HepG2 (cell line): ENCODE results near the gene HNRNPF. TPM values are rescaled to one million over a fixed set of nuclear protein-coding genes. Genes with fewer than 3 reads are reported as not detected.
A peak's percentile ranks its signal among the peaks of the same experiment; 100 is the strongest.

Source experiments
- AKAP8 ChIP-seq: sonication (generic); formaldehyde crosslinking; IDR thresholded peaks from 2 replicates; pipeline ENCODE4 v1.5.1; 2020; ENCODE audit warnings: mild to moderate bottlenecking, missing genetic modification reagents
- ISX ChIP-seq: sonication (generic); formaldehyde crosslinking; conservative IDR thresholded peaks from 2 replicates; pipeline ENCODE4 v1.5.0; 2020; ENCODE audit warnings: missing genetic modification reagents
- MZF1 ChIP-seq: sonication (generic); formaldehyde crosslinking; IDR thresholded peaks from 2 replicates; pipeline ENCODE4 v1.8.1; 2023; ENCODE audit warnings: mild to moderate bottlenecking, missing genetic modification reagents, borderline replicate concordance
- NR1H2 ChIP-seq: sonication (generic); formaldehyde crosslinking; IDR thresholded peaks from 2 replicates; pipeline ENCODE4 v1.8.1; 2022; ENCODE audit warnings: low read depth, missing genetic modification reagents, borderline replicate concordance
- PATZ1 ChIP-seq: sonication (generic); formaldehyde crosslinking; IDR thresholded peaks from 2 replicates; pipeline ENCODE4 v1.4.0; 2020; ENCODE audit warnings: missing genetic modification reagents
- PITX1 ChIP-seq: sonication (generic); formaldehyde crosslinking; IDR thresholded peaks from 2 replicates; pipeline ENCODE4 v1.5.1; 2020; ENCODE audit warnings: mild to moderate bottlenecking, missing genetic modification reagents
- RBM39 ChIP-seq: fragments of 200-400 bp; formaldehyde crosslinking; IDR thresholded peaks from one replicate; pipeline ENCODE4 v1.6.1; 2018; ENCODE audit warnings: antibody characterized with exemption, mild to moderate bottlenecking, low read depth, low read length; ENCODE audit not compliant: poor library complexity, severe bottlenecking
- RFX5 ChIP-seq: IDR thresholded peaks from 2 replicates; pipeline ENCODE4 v1.6.1; 2011; ENCODE audit warnings: low read depth, low read length, improper control_type of control experiment
- SRSF1 ChIP-seq: fragments of 200-400 bp; formaldehyde crosslinking; optimal IDR thresholded peaks from 2 replicates; pipeline ENCODE3; 2017; ENCODE audit warnings: mild to moderate bottlenecking, low read depth, low read length, moderate library complexity
- SRSF4 ChIP-seq: fragments of 200-400 bp; formaldehyde crosslinking; IDR thresholded peaks from one replicate; pipeline ENCODE4 v1.6.1; 2018; ENCODE audit warnings: mild to moderate bottlenecking, low read depth, low read length, moderate library complexity; ENCODE audit not compliant: poor library complexity, severe bottlenecking
- STAT6 ChIP-seq: sonication (generic); formaldehyde crosslinking; IDR thresholded peaks from 2 replicates; pipeline ENCODE4 v1.4.0; 2020; ENCODE audit warnings: missing genetic modification reagents, mild to moderate bottlenecking, borderline replicate concordance
- ZBTB4 ChIP-seq: sonication (generic); formaldehyde crosslinking; IDR thresholded peaks from 2 replicates; pipeline ENCODE4 v1.4.0; 2020; ENCODE audit warnings: missing genetic modification reagents, mild to moderate bottlenecking, borderline replicate concordance
- ZEB1 ChIP-seq: IDR thresholded peaks from 2 replicates; pipeline ENCODE4 v1.6.1; 2012; ENCODE audit warnings: mild to moderate bottlenecking, low read depth, inconsistent platforms; ENCODE audit not compliant: insufficient replicate concordance
- ZNF207 ChIP-seq: fragments of 450-650 bp; IDR thresholded peaks from 2 replicates; pipeline ENCODE4 v1.6.1; 2016; ENCODE audit warnings: antibody characterized with exemption, borderline replicate concordance
- ZNF33A ChIP-seq: sonication (generic); formaldehyde crosslinking; IDR thresholded peaks from 2 replicates; pipeline ENCODE4 v1.5.1; 2020; ENCODE audit warnings: missing genetic modification reagents, mild to moderate bottlenecking, moderate library complexity, borderline replicate concordance
- ZNF552 ChIP-seq: sonication (generic); formaldehyde crosslinking; IDR thresholded peaks from 2 replicates; pipeline ENCODE4 v1.9.0; 2022; ENCODE audit warnings: missing genetic modification reagents, mild to moderate bottlenecking, borderline replicate concordance
- ZNF597 ChIP-seq: sonication (generic); formaldehyde crosslinking; IDR thresholded peaks from 2 replicates; pipeline ENCODE4 v1.5.0; 2020; ENCODE audit warnings: missing genetic modification reagents
- polyA plus RNA-seq, 8 experiments: library from polyadenylated mRNA; depleted of rRNA in 3 of 8; stranded (reverse) in 7 of 8; unstranded in 1 of 8; fragments of >200 nt; fragmentation: Illumina TruSeq in 4 of 8; extraction: Trizol in 4 of 8; gene quantifications; 2 replicates each; pipeline versions ENCODE4 v1.2.1 to v1.2.3, GENCODE V29; 2011 to 2016; ENCODE audit warnings: low read depth in 4 of 8, missing spikeins in 1 of 8, mixed read lengths in 1 of 8; ENCODE audit not compliant: insufficient read depth in 1 of 8
- total RNA-seq, 5 experiments: library from RNA; depleted of rRNA; stranded (reverse); fragments of >200 nt; fragmentation: Illumina TruSeq; extraction: Trizol; gene quantifications; 2 replicates each; pipeline ENCODE4 v1.2.3, GENCODE V29; 2016; ENCODE audit warnings: low read depth in 1 of 5

Gene HNRNPF
- total and polyA plus RNA-seq, 2 of the 13 experiments (the other 11 are each of a cell fraction or from before 2014, with no cell fraction given) = 166 to 308 TPM

- no peak for TF ChIP-seq ZBTB4 (CRISPR knock-in tag)
- TF ChIP-seq ZEB1 = no peak
- no peak for TF ChIP-seq STAT6 (CRISPR knock-in tag)
- no peak for TF ChIP-seq SRSF1
- TF ChIP-seq ZNF33A (CRISPR knock-in tag) = no peak
- TF ChIP-seq PITX1 (CRISPR knock-in tag) = peak; percentile 52; the same call in 1 of the 2 replicates
- no peak for TF ChIP-seq MZF1 (CRISPR knock-in tag)
- TF ChIP-seq RFX5 = no peak
- no peak for TF ChIP-seq NR1H2
- no peak for TF ChIP-seq ZNF552 (CRISPR knock-in tag)
- no peak for TF ChIP-seq ISX (CRISPR knock-in tag)
- TF ChIP-seq PATZ1 (CRISPR knock-in tag) = 0 out of 2 replicates have a peak, but pooled peaks have one; percentile 24
- TF ChIP-seq ZNF207 = no peak
- TF ChIP-seq SRSF4 = no peak
- TF ChIP-seq RBM39 = no peak
- no peak for TF ChIP-seq ZNF597 (CRISPR knock-in tag)
- TF ChIP-seq AKAP8 = no peak
These were observed 9.4 kb downstream of the HNRNPF start (continued) for GRCh38 chr10:43399320-43400310.
